NCI-H748 treated with DMSO at 0.1 percent for 48 hours (cell line): ENCODE results near the gene PPM1G.

Experiments
- DNase-seq: peaks from one replicate; lab custom pipeline; 2025; lab: John Stamatoyannopoulos, UW

Gene PPM1G

DNA sequence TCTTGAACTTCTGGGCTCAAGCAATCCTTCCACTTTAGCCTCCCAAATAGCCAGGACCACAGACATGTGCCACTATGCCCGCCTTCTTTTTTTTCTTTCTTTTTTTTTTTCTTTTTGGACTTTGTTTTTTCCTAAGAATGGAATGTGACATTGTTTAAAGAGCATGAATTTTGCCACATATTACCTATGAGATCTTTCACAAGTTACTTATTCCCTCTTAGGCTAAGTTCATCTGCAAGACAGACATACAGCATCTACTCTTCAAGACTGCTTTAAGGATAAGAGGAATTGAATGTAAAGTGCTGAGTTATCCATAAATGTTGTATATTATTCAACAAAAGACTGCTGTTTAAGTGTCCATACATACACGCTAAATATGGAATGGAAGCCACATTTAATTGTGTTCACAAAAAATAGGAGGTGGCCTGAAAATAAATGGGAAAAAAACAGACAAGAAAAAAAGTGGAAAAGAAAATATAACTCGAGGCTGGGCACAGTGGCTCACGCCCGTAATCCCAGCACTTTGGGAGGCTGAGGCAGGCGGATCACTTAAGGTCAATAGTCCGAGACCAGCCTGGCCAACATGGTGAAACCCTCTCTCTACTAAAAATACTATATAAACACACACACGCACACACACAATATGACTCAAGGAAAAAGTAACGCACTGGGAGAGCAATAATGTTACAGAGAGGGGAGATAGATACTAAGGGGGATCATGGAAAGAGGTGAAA lies 3.2 kb upstream of the PPM1G start:
- DNase-seq = no peak

DNA sequence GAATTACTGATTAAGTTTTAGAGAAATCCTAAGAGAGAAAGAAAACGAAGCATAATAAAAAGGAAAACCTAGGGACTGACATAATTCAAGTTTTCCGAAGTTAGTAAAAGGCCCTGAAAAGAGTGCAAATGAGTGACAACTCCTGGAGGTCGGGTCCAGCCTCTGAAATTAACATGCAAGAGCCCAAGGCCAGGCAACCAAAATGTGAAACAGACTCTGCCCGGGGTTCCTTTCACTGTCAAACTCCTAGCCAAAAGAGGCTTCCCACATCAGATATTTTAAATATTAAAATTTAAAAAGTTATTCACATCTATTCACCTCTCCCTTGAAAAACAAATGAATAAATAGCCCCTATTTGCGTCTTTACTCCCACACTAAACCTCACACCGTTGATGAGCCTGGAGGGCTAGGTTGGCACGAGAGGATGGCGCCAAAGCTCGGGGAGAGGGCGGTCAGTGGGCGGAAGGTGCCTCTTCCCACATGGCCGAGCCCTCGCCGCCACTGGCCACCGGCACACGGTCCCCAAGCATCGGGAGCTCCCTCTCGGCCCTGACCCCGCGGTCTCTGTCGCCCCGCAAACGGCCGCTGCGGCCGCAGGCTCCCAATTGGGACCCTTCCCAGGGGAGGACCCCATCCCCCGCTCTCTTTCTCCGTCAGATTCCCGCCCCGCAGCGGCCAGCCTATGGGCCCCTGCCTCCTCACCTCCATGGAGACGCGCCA lies 630 bp downstream of the PPM1G start:
- DNase-seq = no peak

DNA sequence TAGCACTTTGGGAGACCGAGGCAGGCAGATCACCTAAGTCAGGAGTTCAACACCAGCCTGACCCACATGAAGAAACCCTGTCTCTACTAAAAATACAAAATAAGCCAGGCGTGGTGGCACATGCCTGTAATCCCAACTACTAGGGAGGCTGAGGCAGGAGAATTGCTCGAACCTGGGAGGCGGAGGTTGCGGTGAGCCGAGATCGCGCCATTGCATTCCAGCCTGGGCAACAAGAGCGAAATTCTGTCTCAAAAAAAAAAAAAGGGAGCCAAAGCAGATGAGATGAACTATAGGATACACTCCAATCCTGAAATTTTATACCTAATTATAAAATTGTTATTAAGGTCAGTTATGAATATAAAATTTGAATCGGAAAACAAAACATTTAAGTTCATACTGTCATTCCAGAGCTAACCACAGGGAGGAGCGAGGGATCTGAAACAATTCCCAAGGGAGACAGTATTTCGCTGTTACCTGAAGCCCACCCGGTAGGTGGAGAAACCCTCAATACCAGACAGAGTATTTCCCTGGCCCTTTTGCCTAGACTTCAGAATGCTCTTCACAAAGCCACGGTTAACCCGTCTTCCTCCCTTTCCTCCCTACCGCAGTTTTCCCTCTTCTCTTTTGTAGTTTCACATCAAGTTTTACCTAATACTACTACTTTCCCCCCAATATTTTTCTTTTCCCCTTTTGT lies 1.4 kb downstream of the PPM1G start:
- peak; percentile 48 for DNase-seq

DNA sequence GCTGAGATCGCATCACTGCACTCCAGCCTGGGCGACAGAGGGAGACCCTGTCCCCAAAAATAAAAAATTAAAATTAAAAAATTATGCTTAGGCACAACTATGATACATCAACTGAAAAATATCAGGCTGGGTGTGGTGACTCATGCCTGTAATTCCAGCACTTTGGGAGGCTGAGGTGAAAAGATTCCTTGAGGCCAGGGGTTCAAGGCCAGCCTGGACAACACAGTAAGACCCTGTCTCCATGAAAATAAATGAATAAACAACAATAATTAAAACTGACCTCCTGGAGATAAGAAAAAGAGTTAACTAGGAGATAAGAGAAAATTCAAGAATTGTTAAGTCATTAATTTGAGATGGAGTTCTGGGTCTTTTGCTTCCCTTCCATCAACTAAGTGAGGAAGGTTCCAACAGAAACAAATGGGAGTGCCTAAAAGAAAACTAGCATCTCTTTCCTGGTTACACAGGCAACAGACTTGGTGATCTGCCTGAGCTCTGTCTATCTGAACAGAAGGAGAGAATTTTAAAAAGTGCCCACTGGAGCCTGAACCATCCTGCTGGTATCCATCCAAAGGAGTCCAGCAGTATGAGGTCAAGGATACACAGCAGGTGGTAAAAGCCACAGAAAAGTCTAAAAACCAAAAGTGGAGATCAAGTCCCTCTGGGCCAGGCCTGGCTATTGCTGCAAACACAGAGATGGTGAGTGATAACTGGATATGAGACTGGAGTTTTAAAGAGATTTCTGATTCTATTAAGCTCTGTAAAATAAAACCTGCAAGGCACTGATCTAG lies 8.8 kb downstream of the PPM1G start:
- no peak for DNase-seq

DNA sequence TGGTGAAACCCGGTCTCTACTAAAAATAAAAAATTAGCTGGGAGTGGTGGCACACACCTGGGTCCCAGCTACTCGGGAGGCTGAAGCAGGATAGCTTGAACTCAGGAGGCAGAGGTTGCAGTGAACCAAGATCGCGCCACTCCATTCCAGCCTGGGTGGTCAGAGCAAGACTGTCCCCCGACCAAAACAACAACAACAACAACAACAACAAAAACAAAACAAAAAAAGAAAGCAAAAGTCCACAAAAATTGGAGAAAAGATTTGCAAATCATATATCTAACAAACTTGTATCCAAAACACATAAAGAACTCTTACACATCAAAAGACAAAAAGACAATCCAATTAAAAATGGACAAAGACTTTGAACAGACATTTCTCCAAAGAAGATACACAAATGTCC lies 10.4 kb downstream of the PPM1G start:
- DNase-seq = no peak

DNA sequence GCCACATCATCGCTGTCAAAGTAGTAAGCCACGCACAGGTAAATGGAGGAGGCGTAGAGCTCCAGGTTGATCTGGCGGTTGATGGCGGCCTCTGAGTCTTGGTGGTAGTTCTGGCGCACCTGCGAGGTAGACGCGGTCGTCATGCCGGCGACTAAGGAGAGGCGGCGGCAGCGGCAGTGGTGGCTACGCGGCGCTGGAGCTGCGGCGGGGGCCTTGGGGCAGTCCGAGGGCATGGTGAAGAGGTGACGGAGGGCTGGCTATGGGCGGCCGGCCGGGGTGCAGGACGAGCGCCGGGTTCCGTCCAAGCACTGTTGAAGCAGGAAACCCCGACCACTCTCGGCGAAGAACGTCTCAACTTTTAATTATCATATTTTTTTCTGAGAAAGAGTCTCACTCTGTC lies 16.2 kb downstream of the PPM1G start:
- no peak for DNase-seq

DNA sequence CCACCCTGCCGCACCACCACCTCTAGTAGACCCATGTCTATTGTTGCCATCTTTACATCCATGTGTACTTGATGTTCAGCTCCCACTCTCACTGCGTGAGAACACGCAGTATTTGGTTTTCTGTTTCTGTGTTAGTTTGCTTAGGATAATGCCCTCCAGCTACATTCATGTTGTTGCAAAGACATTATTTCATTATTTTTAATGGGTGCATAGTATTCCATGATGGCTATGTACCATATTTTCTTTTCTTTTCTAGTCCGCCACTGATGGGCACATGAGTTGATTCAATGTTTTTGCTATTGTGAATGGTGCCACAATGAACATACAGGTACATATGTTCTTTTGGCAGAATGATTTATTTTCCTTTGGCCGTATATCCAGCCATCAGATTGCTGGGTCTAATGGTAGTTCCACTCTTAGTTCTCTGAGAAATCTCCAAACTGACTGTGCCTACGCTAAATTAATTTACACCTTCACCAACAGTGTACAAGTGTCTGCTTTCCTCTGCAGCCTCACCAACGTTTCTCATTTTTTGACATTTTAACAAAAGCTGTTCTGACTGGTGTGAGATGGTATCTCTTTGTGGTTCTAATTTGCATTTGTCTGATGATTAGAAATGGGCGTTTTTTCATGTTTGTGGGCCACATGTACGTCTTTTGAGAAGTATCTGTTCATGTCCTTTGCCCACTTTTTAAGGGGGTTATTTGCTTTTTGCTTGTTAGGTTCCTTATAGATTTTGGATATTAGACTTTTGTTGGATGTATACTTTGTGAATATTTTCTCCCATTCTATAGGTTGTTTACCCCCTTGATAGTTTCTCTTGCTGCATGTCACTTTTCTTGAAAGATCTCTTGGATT lies 18.3 kb downstream of the PPM1G start:
- DNase-seq = no peak

DNA sequence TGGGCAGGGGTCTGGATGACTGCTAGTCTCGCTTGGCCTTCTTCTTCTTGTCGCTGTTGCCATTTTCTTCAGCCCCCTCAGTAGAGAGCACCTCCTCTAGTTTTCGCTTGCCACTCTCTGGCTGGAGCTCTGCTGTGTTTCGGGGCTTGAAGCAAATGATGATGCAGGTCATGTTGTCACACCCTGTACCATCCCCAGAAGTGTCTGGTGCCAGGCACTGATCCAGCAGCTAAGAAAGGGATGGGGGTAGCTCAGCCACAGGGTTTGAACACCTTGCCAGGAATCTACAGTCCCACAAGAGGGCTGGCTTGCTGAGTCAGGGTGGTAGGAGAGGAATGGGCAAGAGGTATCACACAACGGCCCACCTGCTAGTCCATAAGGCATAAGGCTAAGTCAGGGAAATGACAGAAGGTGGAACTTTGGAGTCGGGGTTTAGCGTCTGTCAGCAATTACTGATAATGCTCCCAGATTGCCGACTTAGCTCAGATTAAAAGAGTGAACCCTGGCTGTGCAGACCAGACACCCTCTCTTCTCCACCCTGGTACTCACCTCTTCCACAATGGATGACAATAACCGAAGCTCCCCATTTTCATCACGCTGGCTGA lies 27.7 kb downstream of the PPM1G start:
- DNase-seq = no peak

DNA sequence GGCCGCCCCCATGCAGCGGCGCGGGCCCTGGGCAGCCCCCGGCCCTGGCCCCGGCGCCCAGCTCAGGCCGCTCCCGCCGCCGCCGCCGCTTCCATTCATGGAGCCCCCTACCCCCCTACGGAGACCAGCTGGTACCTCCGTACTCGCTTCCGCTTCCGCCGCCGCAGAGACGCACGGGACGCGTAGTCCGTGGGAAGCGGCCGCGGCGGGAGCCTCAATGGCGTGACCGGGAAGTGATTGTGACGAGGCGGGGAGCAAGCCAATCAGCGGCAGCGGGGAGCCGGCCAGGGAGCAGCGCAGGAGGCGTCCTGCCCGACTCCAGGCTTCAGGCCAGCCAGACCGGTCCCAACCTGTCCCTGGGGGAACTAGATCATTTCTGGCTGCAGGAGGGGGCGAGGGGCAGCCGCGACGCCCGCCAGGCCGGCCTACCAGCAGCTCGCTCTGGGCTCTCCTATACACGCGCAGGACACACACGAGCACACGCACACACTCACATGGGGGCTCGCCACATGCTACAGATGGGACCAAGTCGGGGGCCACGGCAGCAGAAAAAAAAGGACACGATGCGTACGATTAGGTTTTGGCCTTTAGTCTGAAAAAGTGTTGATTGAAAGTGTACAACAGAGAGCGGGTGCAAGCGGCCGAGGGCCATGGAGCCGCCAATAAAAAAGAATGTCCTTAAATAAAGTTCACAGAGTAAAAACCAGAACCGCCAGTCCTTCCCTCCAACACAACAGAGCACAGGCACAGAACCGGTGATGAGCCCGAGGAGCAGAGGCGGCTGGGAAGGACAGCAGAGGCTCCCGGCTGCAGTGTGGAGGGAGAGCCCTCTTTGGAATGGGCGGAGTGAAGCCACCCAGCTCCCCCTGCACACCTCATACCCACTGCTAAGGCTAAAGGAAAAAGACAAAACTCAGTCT lies 28.5 kb downstream of the PPM1G start, which contains the start of gene ZNF513:
Gene ZNF513, minus strand, starts transcription at position 109 of the 920 bp plus-strand sequence. CDS start 208 bp downstream, outside the sequence.
- DNase-seq = peak; percentile 87

DNA sequence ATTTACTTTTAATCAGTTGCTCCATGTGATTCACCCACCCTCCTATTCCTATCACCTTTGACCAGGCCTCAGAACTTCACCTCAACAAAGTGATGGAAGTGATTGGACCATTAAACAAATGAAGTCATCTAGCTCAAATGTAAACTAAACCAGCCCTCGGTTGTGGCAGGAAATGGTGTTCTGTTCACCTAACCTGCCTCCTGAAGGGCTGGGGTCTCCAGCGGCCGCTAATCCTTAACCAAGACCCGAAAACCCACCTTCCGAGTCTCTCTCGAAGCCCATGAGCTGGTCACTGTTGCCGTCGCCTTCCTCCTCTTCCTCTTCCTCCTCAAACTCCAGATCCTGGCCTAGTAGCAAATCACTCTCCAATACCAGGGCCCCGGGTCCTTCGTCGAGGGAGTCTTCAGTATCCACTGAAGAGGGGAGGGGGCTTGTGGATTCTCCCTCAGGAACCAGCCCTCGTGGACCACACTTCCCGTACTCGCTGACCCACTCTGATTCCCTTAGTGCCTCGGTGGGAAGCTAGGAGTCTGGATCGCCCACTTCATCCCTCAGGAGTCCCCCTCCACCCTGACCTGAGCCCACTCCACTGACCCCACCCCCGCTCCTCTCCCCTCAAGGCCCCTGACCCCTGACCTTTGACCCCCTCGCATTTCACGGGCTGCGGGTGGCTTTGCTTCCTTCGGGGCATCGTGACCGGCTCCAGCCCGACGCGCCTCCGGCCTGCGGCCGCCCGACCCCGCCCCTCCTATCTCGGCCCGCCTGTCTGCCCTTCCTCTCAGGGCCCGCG lies 29.4 kb downstream of the PPM1G start:
- DNase-seq = peak; percentile 43

DNA sequence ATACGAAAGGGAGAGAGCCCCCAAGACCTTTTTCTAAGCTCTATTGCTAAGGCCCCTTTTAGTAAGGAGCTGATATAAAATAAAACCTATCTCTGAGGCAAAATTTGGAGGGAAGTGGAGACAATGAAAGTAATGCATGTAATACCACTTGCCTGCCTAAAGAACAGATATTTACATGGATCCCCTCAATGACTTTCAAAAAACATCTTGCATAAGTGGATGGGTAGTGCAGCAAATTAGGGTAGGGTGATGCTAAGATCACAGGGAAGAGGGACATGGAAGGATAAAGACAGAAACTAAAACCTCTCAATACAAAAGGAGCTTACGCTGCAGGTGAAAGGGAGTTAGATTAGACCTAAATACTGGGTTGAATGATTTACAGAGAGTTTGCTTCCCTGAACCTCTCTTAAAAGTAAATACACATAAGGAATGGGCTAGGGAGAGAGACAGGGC lies 30.0 kb downstream of the PPM1G start:
- DNase-seq = no peak

DNA sequence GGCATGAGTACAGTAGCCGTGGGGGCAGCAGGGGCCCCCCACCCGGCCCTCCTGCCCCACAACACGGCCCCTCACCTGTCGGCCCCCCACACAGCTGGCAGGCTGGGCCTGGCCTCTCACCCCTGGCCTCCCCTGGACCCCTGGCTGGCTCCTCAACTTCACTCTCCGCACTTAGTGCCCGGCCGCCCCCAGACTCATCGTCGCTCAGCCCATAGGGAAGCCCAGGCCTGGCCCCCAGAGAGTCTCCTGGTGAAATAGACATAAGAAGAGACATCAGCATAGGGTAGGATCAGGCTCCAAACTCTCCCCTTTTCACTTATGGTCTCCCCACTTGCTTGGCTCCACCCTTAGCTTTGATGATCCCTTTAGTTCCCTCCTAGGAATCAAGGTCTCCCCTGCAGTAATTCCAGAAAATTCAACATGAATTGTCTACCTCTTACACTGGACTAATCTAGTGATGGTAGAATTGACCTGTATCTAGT lies 30.5 kb downstream of the PPM1G start:
- no peak for DNase-seq

DNA sequence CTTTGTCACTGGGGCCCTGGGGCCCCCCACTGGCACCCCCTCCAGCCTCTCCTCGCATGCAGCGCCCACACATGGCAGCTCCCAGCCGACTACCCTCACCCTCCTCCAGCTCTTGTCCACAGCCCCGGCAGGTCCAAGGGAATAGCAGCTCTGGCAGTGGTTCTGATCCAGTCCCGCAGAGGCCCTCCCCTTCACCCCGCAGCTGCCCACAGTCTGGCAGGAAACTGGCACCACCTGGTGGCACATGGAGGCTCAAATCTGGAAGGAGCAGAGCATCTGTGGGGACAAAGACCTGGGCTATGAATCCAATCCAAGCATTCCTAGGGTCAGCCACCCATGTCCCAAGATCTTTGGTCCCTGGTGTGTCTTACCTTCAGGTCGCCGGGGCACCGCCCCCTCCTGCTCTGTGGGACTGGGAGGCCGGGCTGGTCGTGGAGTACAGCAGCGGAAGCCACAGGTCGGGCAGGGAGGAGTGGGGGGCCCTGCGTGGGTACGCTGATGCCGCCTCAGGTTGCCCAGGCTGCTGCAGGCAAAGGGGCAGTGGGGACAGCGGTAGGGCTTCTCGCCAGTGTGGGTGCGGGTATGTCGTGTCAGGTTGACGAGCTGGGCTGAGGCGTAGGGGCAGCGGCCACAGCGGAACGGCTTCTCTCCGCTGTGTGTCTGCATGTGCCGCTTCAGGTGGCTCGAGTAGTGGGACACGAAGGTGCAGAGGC lies 31.1 kb downstream of the PPM1G start:
- no peak for DNase-seq

DNA sequence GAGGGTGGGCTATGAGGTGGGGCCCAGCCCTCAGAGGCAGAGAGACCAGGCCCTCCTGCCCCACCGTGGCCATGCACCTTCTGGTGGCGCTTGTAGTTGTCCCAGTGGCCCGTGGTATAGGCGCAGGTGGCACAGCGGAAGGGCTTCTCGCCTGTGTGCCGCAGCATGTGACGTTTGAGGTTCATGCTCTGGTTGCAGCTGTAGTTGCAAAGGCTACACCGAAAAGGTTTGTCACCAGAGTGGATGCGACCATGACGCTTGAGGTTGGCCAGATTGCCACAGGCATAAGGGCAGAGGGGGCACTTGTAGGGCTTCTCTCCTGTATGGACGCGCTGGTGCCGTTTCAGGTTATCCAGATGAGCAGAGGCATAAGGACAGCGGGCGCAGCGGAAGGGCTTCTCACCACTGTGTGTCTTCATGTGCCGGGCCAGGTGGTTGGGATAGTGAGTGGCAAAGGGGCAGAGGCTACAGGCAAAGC lies 31.7 kb downstream of the PPM1G start:
- DNase-seq = no peak

DNA sequence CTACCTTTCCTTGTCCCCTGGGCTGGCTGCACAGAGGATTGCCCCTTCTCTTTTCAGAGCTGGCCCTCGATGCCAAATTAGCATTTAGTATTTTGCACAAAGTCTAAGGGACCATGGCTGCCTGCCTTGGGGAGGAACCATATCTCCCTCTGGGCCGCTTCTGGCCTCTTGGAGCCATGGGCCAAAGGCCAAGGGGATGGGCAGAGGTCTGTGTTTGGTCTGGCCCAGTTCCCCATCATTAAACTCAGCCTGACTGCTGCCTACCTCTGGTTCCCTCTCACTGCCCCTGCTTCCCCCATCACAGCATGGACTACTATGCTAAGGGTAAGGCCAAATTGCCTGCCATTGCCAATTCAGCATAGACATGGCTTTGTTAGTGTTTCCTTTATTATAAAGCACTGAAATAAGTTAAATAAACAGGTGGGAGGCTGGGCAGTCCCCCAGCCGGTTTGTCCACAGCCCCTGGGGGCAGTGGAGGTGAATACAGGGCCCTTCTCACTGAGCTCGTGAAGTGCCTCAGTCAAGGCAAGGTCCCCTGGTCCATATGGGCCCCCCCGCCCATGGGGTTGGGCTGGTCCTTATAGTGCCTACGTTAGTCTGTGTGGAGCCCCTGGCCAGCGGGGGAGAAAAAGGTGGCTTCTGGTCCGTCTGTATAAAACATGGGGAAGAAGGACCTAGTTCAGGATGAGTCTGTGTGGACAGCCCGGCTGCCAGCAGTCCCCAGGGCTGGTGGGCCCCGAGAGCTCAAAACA lies 32.3 kb downstream of the PPM1G start:
- DNase-seq = no peak

DNA sequence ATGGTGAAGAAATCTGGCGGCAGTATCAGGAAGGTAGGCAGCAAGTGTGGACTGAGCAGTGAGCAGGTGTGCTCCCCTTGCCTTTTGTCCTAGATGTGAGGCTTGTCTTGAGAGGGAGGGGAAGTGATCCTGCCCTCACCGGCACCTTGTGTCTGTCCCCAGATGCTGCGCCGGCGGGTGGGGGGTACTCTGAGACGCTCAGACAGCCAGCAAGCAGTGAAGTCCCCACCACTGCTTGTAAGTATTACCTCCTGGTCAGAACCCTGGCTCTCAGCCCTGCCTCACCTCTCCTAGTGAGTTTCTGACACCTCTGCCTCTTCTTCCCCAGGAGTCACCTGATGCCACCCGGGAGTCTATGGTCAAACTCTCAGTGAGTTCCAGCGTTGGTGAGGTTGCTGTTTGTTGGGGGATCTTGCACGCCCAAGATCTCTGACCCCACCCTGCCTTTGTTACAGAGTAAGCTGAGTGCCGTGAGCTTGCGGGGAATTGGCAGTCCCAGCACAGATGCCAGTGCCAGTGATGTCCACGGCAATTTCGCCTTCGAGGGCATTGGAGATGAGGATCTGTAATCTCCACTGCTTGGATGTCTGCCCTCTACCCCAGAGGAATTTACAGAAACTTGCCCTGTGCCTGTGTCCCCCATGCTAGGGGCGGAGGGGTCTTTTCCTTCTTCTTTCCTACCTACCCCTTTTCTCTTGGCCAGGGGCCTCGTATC lies 33.1 kb downstream of the PPM1G start:
- no peak for DNase-seq
